ENCODE results near the gene C6orf120. TPM values are rescaled to one million over a fixed set of nuclear protein-coding genes. Genes with fewer than 3 reads are reported as not detected.

Gene C6orf120
- total RNA-seq, 2 experiments from 2014 or later: 14.7 to 15.6 TPM

DNA sequence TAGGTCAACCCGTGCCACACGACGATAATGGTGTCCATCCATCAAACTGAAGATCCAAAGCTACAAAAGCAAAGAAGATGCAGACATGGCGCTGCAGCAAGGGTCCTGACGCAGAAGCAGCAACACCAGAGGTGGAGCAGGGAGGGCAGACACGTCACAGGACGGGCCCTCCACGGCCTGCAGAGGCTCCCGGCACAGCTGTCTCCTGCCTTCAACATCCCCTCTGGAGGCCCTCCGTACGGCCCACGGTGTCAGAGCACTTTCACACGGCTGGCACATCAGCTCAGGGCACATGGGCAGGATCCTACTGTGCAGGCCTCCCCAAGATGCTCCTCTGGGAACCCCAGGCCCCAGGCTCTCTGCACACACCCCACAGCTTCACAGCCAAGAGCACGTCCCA, 37.7 kb upstream of the C6orf120 start:
- CTCF ChIA-PET: no interaction called here
- POLR2A ChIA-PET: no interaction called here
- no peak overlapping the region for H3K4me3 Mint-ChIP-seq
- intact Hi-C loops (cut with DNase I, micrococcal nuclease): no loop called here
- H3K36me3 Mint-ChIP-seq (ENCODE audit: low read depth): peaks cover 25% of the 10 kb centered on the region
- H3K4me1 Mint-ChIP-seq: peaks cover under 1% of the 10 kb centered on the region
- H3K27me3 Mint-ChIP-seq: no peaks in the 10 kb centered on the region
- no peaks in the 10 kb centered on the region for H3K9me3 Mint-ChIP-seq (ENCODE audit: low read depth)
- DNase-seq (no peak), ATAC-seq (no peak)
- H3K27ac Mint-ChIP-seq: no peak overlapping the region

DNA sequence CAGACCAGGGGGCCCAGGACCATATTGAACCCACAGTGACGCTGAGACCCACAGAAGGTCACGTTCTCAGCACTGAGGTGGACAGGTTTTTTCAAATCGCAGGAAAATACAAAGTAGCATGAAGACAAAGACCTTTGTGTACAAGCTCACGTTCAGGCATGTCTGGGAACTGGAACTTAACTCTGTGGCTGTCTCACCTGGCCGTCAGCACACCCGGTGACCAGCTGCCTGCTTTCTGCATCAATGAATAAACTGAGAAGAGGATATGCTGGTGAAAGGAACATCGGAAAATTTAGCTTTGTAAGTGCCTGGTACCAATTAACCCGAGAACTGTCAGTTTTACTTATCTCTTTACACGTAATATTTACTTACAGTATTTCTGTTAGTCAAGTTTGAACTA, 36.6 kb upstream of the C6orf120 start:
- intact Hi-C loops (cut with DNase I, micrococcal nuclease): no loop called here
- H3K27me3 Mint-ChIP-seq: no peaks in the 10 kb centered on the region
- H3K27ac Mint-ChIP-seq: no peak overlapping the region
- ChIA-PET POLR2A (no interaction called here), CTCF (no interaction called here)
- H3K9me3 Mint-ChIP-seq (ENCODE audit: low read depth): no peaks in the 10 kb centered on the region
- no peak overlapping the region for H3K4me3 Mint-ChIP-seq
- H3K4me1 Mint-ChIP-seq: peaks cover 9% of the 10 kb centered on the region
- no peak for ATAC-seq
- peaks cover 25% of the 10 kb centered on the region for H3K36me3 Mint-ChIP-seq (ENCODE audit: low read depth)
- DNase-seq: no peak

DNA sequence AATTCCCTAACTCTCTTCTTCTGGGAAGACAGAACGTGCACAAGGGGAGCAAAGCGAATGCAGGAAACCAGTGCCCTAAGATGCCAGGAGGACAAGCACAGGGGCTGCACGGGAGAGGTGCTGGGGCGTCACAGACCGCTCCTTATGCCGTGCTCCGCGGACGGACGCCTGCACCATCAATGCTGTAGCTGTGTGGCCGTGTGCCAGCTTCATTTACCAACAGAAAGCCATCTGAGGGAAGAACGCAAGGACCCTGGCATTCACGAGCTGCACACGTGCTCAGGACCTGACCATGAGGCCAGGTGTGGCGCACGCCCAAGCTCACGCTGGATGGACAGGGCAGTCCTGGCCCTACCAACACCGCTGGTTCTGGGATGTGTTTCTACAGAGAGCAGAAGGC, 35.5 kb upstream of the C6orf120 start:
- Mint-ChIP-seq H3K9me3 (ENCODE audit: low read depth) (no peaks in the 10 kb centered on the region), H3K36me3 (ENCODE audit: low read depth) (peaks cover 24% of the 10 kb centered on the region), H3K4me3 (no peak overlapping the region), H3K27ac (no peak overlapping the region), H3K27me3 (no peaks in the 10 kb centered on the region), H3K4me1 (peaks cover 11% of the 10 kb centered on the region)
- intact Hi-C loops (cut with DNase I, micrococcal nuclease): no loop called here
- no peak for DNase-seq
- POLR2A ChIA-PET: no interaction called here
- CTCF ChIA-PET: no interaction called here
- no peak for ATAC-seq

DNA sequence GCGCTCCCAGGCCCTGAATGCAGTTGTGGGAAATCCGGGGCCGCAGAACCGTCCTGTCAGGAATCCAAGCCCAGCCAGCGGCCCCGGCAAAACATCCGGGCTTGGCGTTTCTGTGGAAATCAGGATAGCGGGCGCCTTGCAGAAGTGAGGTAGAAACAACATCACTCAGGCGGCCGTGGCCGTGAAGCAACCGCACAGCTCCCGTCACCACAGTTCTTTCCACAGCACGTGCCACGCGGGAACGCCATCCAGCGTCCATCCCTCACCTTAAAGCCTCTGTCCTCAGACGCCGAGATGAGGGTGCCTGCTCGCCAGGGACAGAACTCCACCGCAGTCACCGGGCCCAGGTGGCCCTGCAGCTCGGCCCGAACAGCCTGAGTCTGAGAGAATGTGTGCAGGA, 34.2 kb upstream of the C6orf120 start:
- Mint-ChIP-seq H3K27ac (no peak overlapping the region), H3K4me1 (peaks cover 11% of the 10 kb centered on the region), H3K9me3 (ENCODE audit: low read depth) (no peaks in the 10 kb centered on the region), H3K4me3 (no peak overlapping the region), H3K36me3 (ENCODE audit: low read depth) (peaks cover 24% of the 10 kb centered on the region), H3K27me3 (no peaks in the 10 kb centered on the region)
- DNase-seq: no peak
- intact Hi-C loops (cut with DNase I, micrococcal nuclease): no loop called here
- ChIA-PET CTCF (no interaction called here), POLR2A (no interaction called here)
- no peak for ATAC-seq

DNA sequence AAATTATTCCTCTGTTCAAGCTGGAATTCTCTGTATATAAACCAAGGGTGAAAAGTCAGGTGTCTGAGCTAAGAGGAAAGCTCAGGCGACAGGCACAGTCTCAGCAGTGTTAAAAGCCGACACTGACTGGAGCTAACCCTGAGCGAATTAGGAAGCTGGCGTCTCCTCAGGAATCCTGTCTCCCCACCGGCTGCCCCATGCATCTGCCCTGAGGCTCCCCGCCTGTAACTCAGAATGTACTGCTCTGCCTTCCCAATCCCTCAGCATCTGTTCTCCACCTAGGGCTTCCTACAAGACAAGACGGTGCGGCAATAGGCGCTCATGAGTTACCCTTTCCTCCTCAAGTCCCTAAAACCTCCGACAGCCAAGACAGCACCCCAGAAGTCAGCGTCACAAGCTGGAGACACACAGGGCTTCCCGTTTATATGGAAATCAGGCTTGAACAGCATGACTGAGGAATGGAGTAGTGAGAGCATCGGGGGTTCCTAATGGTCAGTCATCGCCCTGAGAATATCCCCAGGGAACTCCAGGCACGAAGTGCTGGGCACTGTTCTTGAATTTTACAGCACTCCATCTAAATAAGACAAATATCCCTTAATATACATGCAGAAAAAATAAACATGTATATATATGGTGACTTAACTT, 33.6 kb upstream of the C6orf120 start:
- ChIA-PET CTCF (no interaction called here), POLR2A (no interaction called here)
- ATAC-seq: no peak
- no peaks in the 10 kb centered on the region for H3K27me3 Mint-ChIP-seq
- intact Hi-C loops (cut with DNase I, micrococcal nuclease): no loop called here
- no peak for DNase-seq
- no peak overlapping the region for H3K4me3 Mint-ChIP-seq
- no peak overlapping the region for H3K27ac Mint-ChIP-seq
- H3K36me3 Mint-ChIP-seq (ENCODE audit: low read depth): peaks cover 18% of the 10 kb centered on the region
- peaks cover 11% of the 10 kb centered on the region for H3K4me1 Mint-ChIP-seq
- H3K9me3 Mint-ChIP-seq (ENCODE audit: low read depth): no peaks in the 10 kb centered on the region

DNA sequence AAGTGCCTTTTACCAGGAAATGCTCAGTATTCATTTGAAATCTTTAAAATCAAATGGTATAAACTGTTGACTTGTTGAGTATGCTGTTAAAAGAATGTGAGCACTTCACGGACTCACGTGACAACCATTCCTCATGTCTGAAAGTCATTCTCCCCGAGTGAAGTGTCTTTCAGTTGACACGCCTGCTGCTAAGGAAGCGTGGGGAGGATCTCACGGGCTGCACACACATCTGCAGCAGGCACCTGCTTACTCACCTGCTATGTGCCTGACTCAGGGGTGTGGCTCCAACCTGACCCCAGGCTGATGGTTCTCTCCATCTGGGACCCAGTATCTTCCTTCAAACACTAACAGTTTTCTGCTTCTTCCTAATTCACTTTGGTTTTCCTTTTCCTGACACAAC, 32.8 kb upstream of the C6orf120 start:
- H3K36me3 Mint-ChIP-seq (ENCODE audit: low read depth): peaks cover 12% of the 10 kb centered on the region
- no peak for DNase-seq
- H3K4me3 Mint-ChIP-seq: no peak overlapping the region
- peak overlapping the region; percentile 29 for H3K27ac Mint-ChIP-seq
- no peaks in the 10 kb centered on the region for H3K9me3 Mint-ChIP-seq (ENCODE audit: low read depth)
- H3K4me1 Mint-ChIP-seq: peaks cover 11% of the 10 kb centered on the region
- ChIA-PET CTCF (no interaction called here), POLR2A (no interaction called here)
- no peaks in the 10 kb centered on the region for H3K27me3 Mint-ChIP-seq
- intact Hi-C loops (cut with DNase I, micrococcal nuclease): no loop called here
- ATAC-seq: no peak

DNA sequence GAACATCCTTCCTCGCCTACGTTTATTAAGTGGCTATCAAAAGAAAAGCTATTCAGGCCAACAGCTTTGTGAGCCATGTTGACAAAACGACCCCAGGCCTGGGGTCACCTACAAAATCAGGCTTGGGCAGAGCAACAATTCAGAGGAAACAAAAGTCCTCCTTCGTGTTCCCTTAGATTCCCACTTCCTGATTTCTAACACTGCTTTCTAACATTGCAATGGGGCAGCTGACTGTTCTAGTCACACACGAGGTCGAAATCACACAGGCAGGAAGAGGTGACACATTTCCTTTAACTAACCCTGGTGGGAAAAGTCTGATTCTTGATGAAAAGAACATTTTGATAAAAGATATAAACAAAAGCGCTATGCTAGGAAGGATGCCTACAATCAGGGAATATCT, 32.0 kb upstream of the C6orf120 start:
- no peak for DNase-seq
- peak; percentile 42 for ATAC-seq
- Mint-ChIP-seq H3K36me3 (ENCODE audit: low read depth) (peaks cover 15% of the 10 kb centered on the region), H3K9me3 (ENCODE audit: low read depth) (no peaks in the 10 kb centered on the region), H3K27ac (peak overlapping the region; percentile 29), H3K4me1 (peaks cover 11% of the 10 kb centered on the region), H3K4me3 (no peak overlapping the region), H3K27me3 (no peaks in the 10 kb centered on the region)
- CTCF ChIA-PET: no interaction called here
- intact Hi-C loops (cut with DNase I, micrococcal nuclease): no loop called here
- POLR2A ChIA-PET: no interaction called here

DNA sequence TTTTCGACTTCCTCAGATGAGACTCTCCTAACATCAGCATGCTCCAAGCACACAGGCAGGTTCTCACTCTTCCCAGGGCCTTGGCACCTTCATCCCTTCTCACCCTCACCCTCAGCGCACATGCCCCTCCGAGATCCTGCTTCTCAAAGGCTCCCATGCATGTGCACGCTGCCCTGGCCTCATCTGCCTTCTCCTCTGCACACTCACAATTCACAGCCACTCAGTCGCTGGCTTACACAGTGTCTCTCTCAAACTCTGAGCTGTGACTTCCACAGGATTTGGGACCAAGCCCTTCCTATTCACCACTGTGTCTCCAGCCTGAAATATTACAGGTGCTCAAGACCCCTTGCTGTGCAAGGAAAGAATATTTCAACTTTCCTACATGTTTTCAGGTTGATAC, 30.4 kb upstream of the C6orf120 start:
- Mint-ChIP-seq H3K27me3 (no peaks in the 10 kb centered on the region), H3K36me3 (ENCODE audit: low read depth) (peaks cover 20% of the 10 kb centered on the region)

DNA sequence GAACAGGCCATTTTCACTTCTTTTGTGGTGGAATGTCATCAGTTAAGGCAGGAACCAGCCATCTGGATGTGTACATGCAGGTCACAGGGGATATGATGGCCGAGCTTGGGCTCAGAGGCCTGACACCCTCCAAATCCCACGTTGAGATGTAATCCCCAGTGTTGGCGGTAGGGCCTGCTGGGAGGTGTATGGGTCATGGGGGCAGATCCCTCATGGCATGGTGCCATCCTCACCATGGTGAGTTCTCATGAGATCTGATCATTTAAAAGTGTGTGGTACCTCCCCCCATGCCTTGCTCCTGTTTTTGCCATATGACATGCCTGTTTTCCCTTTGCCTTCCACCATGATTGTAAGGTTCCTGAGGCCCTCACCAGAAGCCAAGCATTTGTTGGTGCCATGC, 26.9 kb upstream of the C6orf120 start:
- POLR2A ChIA-PET: no interaction called here
- Mint-ChIP-seq H3K27ac (no peak overlapping the region), H3K27me3 (no peaks in the 10 kb centered on the region), H3K36me3 (ENCODE audit: low read depth) (peaks cover 26% of the 10 kb centered on the region), H3K9me3 (ENCODE audit: low read depth) (no peaks in the 10 kb centered on the region), H3K4me1 (peaks cover 3% of the 10 kb centered on the region), H3K4me3 (no peak overlapping the region)
- CTCF ChIA-PET: no interaction called here
- no peak for ATAC-seq
- no peak for DNase-seq
- intact Hi-C loops (cut with DNase I, micrococcal nuclease): no loop called here

More for the DNA sequence above, 30.4 kb upstream of the C6orf120 start:
- intact Hi-C loops (cut with DNase I, micrococcal nuclease): no loop called here
- Mint-ChIP-seq H3K4me3 (no peak overlapping the region), H3K27ac (no peak overlapping the region), H3K9me3 (ENCODE audit: low read depth) (no peaks in the 10 kb centered on the region), H3K4me1 (peaks cover 11% of the 10 kb centered on the region)
- DNase-seq: no peak
- ChIA-PET POLR2A (no interaction called here), CTCF (no interaction called here)
- ATAC-seq: no peak

DNA sequence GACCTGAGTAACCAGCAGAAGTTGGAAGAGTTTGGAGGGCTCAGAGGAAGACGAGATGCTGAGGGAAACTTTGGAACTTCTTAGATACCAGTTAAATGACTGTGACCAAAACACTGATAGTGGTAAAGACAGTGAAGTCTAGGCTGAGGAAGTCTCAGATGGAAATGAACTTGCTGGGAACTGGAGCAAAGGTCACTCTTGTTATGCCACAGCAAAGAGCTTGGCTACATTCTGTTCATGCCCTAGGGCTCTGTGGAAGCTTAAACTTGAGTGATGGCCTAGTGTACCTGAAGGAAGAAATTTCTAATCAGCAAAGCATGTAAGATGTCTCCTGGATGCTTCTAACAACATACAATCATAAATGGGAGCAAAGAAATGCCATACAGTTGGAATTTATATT, 24.8 kb upstream of the C6orf120 start:
- H3K4me1 Mint-ChIP-seq: no peaks in the 10 kb centered on the region
- H3K27me3 Mint-ChIP-seq: no peaks in the 10 kb centered on the region
- intact Hi-C loops (cut with DNase I, micrococcal nuclease): no loop called here
- CTCF ChIA-PET: interaction anchor here (0.6 kb wide), 1 partner anchor 18 kb away, joined by 4 read pairs; no protein-coding TSS in a partner anchor
- ATAC-seq: no peak
- no peak overlapping the region for H3K27ac Mint-ChIP-seq
- H3K9me3 Mint-ChIP-seq (ENCODE audit: low read depth): no peaks in the 10 kb centered on the region
- POLR2A ChIA-PET: no interaction called here
- no peak for DNase-seq
- peaks cover 36% of the 10 kb centered on the region for H3K36me3 Mint-ChIP-seq (ENCODE audit: low read depth)
- no peak overlapping the region for H3K4me3 Mint-ChIP-seq

DNA sequence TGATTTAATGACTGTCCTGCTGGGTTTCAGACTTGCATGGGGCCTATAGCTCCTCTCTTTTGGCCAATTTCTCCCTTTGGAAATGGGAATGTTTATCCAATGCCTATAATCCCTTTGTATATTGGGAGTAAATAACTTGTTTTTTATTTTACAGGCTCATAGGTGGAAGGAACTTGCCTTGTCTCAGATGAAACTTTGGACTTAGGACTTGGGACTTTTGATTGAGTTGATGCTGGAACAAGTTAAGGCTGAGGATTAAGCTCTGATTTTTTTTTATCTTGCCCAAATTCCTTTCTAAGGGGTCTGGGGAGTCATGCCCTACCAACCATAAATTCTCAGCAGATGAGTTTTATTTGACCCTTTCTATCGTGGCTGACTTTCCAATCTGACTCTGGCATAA, 23.6 kb upstream of the C6orf120 start:
- ATAC-seq: no peak
- peaks cover 1% of the 10 kb centered on the region for H3K4me1 Mint-ChIP-seq
- peaks cover 45% of the 10 kb centered on the region for H3K36me3 Mint-ChIP-seq (ENCODE audit: low read depth)
- no peak for DNase-seq
- no peak overlapping the region for H3K4me3 Mint-ChIP-seq
- intact Hi-C loops (cut with DNase I, micrococcal nuclease): no loop called here
- POLR2A ChIA-PET: no interaction called here
- H3K9me3 Mint-ChIP-seq (ENCODE audit: low read depth): no peaks in the 10 kb centered on the region
- H3K27ac Mint-ChIP-seq: no peak overlapping the region
- no peaks in the 10 kb centered on the region for H3K27me3 Mint-ChIP-seq
- CTCF ChIA-PET: no interaction called here

DNA sequence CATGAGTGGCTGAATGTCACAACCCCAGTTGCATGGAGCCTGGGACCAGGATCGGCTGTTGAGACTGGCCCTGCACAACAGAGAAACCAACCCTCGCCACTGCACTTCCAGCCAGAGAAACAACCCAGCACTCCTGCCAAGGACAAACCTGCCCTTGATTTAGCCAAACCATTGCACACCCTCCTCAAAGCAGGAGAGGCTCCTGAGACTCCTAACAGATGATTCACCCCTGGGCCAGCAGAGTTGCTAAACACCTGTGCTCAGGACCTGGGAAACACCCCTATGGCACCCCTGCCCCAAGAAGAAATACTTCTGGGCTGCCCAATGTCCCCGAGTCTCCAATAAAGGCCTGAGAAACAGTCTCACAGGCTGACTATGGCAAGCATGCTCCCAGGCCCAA, 17.9 kb upstream of the C6orf120 start:
- H3K9me3 Mint-ChIP-seq (ENCODE audit: low read depth): peaks cover 17% of the 10 kb centered on the region
- peaks cover 67% of the 10 kb centered on the region for H3K36me3 Mint-ChIP-seq (ENCODE audit: low read depth)
- CTCF ChIA-PET: no interaction called here
- no peak for DNase-seq
- H3K4me3 Mint-ChIP-seq: no peak overlapping the region
- no peak overlapping the region for H3K27ac Mint-ChIP-seq
- H3K4me1 Mint-ChIP-seq: peaks cover 4% of the 10 kb centered on the region
- POLR2A ChIA-PET: no interaction called here
- intact Hi-C loops (cut with DNase I, micrococcal nuclease): no loop called here
- H3K27me3 Mint-ChIP-seq: no peaks in the 10 kb centered on the region
- no peak for ATAC-seq

DNA sequence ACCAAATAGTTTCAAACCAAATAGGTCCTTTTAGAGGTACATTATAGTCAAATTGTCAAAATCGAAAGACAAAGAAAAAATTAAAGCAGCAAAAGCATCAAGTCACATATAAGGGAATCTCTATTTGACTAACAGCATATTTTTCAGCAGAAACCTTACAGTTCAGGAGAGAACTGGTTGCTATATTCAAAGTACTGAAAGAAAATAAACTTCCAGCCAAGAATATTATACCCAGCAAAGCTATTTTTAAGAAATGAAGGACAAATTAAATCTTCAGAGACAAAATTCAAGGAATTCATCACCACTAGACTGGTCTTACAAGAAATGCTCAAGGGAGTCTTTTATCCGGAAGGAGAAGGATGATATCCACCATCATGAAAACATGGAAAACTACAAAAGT, 16.1 kb upstream of the C6orf120 start:
- DNase-seq (no peak), ATAC-seq (no peak)
- ChIA-PET CTCF (no interaction called here), POLR2A (no interaction called here)
- no peak overlapping the region for H3K4me3 Mint-ChIP-seq
- H3K27me3 Mint-ChIP-seq: no peaks in the 10 kb centered on the region
- intact Hi-C loops (cut with DNase I, micrococcal nuclease): no loop called here
- H3K27ac Mint-ChIP-seq: no peak overlapping the region
- peaks cover 4% of the 10 kb centered on the region for H3K4me1 Mint-ChIP-seq
- H3K9me3 Mint-ChIP-seq (ENCODE audit: low read depth): peaks cover 19% of the 10 kb centered on the region
- H3K36me3 Mint-ChIP-seq (ENCODE audit: low read depth): peaks cover 66% of the 10 kb centered on the region
